HL-60/S4 (cell line): ENCODE measurements around the gene ZNF425.
"Not testable (repeated sequence)": the region's sequence is repeated elsewhere in the genome, so short reads cannot be mapped to it uniquely, and the experiment has no call there.

Experiments
- in situ Hi-C: fragments of 300-500 bp; cut with MboI; formaldehyde crosslinking; loops from 2 replicates; pipeline ENCODE4 v1.14.3; 2022; ENCODE audit warnings: low sequenced_read_pairs

Gene ZNF425

GRCh38 chr7:149133028-149133710 is 7.0 kb upstream of the ZNF425 start:
- in situ Hi-C loops: no loop called here

- in situ Hi-C loops: no loop called here
Observed at GRCh38 chr7:149130572-149131198, 4.6 kb upstream of the ZNF425 start.

- in situ Hi-C loops: no loop called here
Observed at GRCh38 chr7:149126662-149127266, 640 bp upstream of the ZNF425 start.

- in situ Hi-C loops: no loop called here
Observed at GRCh38 chr7:149125189-149125862, 798 bp downstream of the ZNF425 start.

- in situ Hi-C loops: no loop called here
Observed at GRCh38 chr7:149109969-149110368, 16.2 kb downstream of the ZNF425 start.

- in situ Hi-C loops: no loop called here
Observed at GRCh38 chr7:149104749-149105148, 21.4 kb downstream of the ZNF425 start.

GRCh38 chr7:149104214-149104613 is 21.9 kb downstream of the ZNF425 start:
- in situ Hi-C loops: no loop called here

- in situ Hi-C loops: no loop called here
Observed at GRCh38 chr7:149103424-149103823, 22.7 kb downstream of the ZNF425 start.

GRCh38 chr7:149102666-149103065 is 23.5 kb downstream of the ZNF425 start:
- in situ Hi-C loops: no loop called here

GRCh38 chr7:149100821-149101220 is 25.3 kb downstream of the ZNF425 start:
- in situ Hi-C loops: no loop called here

- in situ Hi-C loops: no loop called here
Observed at GRCh38 chr7:149099058-149099457, 27.1 kb downstream of the ZNF425 start.

GRCh38 chr7:149097088-149097487 is 29.0 kb downstream of the ZNF425 start:
- in situ Hi-C loops: no loop called here

- in situ Hi-C loops: no loop called here
Observed at GRCh38 chr7:149093228-149093627, 32.9 kb downstream of the ZNF425 start.

- in situ Hi-C loops: not testable (repeated sequence)
Observed at GRCh38 chr7:149092244-149092643, 33.9 kb downstream of the ZNF425 start.

- in situ Hi-C loops: no loop called here
Observed at GRCh38 chr7:149090397-149091195, 35.5 kb downstream of the ZNF425 start, which contains the start of gene ZNF786. Gene ZNF786 (minus strand): TSS chr7:149090718. CDS start chr7:149090640, 78 bp downstream.

- in situ Hi-C loops: no loop called here
Observed at GRCh38 chr7:149087376-149087775, 38.7 kb downstream of the ZNF425 start.

- in situ Hi-C loops: no loop called here
Observed at GRCh38 chr7:149085866-149086265, 40.3 kb downstream of the ZNF425 start.

- in situ Hi-C loops: no loop called here
Observed at GRCh38 chr7:149084407-149084806, 41.7 kb downstream of the ZNF425 start.

- in situ Hi-C loops: no loop called here
Observed at GRCh38 chr7:149081914-149082313, 44.2 kb downstream of the ZNF425 start.

- in situ Hi-C loops: no loop called here
Observed at GRCh38 chr7:149077594-149077993, 48.5 kb downstream of the ZNF425 start.

GRCh38 chr7:149075286-149075685 is 50.8 kb downstream of the ZNF425 start:
- in situ Hi-C loops: no loop called here
